T47D (cell line): ENCODE results near the gene ICE1.

Source experiments
- DNase-seq, 2 experiments: peaks; one replicate each; pipeline versions ENCODE4 v3.0.0 to v3.0.0-alpha.2; 2011 to 2012; ENCODE audit warnings: low read depth in 1 of 2, low spot score in 1 of 2
- JUND ChIP-seq: IDR thresholded peaks from 2 replicates; pipeline ENCODE4 v1.6.1; 2012; ENCODE audit warnings: low read depth
- in situ Hi-C: cut with HindIII; loops from 2 replicates; pipeline ENCODE4 v1.10.0; 2016; ENCODE audit warnings: low sequenced_read_pairs, low pct_unique_long_range_greater_than_20kb

Gene ICE1

GRCh38 chr5:5524327-5524726 lies 101.8 kb downstream of the ICE1 start:
- no peak for DNase-seq
- no peak for TF ChIP-seq JUND
- in situ Hi-C loops = no loop called here

DNA sequence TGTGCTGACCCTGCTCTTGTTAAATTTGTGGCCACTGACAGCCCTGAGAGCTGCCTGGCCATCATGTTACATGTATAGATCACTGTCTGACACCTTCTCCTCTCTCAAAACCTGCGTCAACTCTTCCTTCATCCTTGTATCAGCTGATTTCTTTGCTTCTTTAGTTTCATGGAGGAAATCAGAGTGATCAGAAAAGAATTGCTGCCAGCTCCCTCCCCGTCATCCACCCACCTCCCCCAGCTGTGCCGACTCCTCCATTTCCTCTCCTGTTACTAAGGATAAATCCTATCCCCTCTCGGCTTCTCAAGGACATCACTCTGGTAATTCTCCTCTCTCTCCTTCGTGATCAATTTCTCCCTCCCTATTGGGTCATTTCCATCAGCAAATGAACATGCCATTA lies 108.9 kb downstream of the ICE1 start:
- DNase-seq = no peak
- in situ Hi-C loops = no loop called here
- TF ChIP-seq JUND = no peak

DNA sequence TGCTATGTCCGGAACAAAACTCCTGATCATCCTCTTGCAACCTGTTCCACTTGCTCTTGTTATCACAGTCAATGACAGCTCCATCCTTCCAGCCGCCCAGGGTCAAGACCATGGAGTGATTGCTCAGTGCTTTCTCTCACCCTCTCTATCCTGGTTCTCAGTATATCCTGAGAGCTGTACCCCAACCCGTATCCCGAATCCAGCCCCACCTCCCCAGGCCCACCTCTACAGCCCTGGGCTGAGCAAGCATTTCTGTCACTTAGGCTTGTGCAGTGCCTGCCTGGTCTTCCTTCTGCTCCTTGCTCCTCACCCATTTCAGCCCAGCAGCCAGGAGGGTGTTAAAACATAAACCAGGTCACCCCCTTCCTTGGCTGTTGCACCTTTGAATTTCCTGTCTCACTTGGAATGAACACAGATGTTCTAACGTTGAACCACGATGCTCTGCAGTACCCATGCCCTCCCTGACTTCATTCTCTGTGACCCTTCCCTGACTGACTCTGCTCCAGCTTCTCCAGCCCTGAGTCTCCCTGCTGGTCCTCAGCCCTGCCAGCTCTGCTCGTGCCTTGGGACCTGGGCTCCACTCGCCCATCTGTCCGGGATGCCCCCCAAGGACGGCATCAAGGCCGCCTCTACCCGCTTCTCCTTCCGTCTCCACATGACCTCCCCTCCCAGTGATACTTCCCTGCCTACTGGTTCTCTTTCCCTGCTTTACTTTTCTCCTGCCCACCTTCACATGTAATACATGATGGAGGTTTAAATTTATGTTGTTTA lies 110.0 kb downstream of the ICE1 start:
- in situ Hi-C loops = no loop called here
- no peak for DNase-seq
- TF ChIP-seq JUND = no peak

DNA sequence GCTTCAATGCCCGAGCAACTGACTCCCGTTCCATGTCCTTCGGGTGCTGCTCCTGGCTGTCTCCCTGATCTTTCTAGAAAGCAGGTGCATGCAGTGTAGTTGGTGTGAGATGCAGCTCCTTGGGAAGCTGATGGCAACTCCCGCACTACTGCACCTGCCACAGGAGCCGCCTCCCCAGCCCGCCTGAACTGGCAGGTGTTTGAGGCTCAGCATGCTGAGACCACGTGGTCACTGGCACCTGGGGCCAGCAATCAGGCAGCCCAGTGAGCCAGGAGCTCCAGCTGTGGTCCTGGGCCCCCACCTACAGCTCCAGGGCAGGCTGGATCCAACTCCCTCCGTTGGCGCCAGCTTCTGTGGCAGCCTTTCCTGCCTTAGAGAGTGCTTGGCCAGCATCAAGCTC lies 111.5 kb downstream of the ICE1 start:
- no peak for TF ChIP-seq JUND
- in situ Hi-C loops = no loop called here
- no peak for DNase-seq

DNA sequence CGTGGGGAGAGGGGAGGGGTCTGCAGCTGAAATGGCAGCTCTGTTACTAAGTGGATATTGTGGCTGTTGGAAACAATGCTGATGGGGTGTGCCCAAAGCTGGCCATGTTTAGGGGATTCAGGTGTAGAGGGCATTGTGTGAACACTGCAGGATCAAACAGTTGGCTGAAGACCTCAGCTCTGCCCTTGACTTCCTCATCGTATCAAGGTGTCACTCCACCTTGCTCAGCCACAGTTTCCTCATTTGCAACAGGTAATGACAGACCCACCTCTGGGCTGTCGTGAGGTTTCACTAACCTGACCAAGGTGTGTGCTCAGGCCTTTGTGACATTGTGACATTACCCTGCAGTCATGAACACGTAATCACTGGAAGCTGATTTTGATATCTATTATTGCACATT lies 111.9 kb downstream of the ICE1 start:
- in situ Hi-C loops = no loop called here
- TF ChIP-seq JUND = no peak
- no peak for DNase-seq

- in situ Hi-C loops = no loop called here
- DNase-seq = no peak
- TF ChIP-seq JUND = no peak
These were observed 114.4 kb downstream of the ICE1 start for GRCh38 chr5:5536871-5537270.

DNA sequence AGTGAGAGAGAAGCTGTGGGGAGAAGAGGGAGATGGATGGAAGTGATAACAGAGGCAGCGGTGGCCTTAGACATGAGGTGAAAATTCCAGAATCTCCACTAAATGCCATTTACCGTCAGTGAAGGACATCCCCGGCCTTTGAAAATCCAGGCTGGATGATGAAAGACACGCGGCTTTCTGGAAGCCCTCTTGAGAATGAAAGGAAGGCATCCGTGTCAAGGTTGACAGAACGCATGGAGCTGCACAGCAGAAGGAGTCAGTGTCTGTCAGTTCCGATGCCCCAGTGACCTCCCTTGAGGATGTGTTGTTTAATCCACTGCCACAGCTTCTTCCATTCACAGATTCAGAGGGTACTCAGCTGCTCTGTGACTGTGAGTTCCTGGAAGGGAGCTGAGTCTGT lies 114.9 kb downstream of the ICE1 start:
- DNase-seq = no peak
- in situ Hi-C loops = no loop called here
- TF ChIP-seq JUND = no peak

GRCh38 chr5:5539590-5539989 lies 117.1 kb downstream of the ICE1 start:
- in situ Hi-C loops = no loop called here
- no peak for DNase-seq
- no peak for TF ChIP-seq JUND
